Measurements from ENCODE around the gene CMSS1.

Gene CMSS1

DNA sequence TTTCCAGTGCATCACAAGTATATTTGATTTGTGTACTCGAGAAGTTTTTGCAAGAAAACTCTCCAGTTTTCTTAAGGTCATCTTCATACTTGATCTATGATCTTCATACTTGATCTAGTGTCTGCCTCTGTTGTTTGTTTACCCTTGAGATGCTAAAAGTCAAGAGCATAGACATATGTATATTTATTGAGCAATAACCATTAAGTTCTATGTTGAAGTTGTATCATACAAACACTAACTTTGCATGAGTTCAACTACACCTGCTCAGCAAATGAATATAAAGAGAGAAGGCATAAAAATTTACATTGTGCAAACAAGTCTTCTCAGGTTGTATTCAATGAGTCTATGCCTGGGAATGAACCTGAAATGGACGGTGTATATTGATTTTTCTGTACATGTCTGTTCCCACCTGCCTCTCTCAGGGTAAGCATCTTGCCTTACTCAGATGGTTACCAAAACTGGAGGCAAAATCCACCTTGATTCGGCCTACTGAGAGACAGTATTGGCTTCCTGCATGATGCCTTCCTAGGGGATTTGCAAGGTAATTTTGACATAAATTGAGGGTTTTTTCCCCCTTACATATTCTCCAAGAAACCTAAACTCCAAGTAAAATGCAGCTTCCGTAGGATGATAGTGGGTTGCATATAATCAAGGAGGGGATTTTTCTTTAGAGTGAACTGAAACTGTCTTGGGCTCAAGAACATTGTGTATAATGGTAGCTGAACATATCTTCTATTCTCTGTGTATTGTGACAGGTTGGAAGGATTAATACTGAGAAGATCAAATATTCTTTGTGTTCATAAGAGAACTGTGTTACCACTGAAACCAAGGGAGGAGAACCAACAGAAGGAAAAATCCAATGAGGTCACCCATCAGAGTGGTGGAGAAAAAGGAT lies 186.2 kb downstream of the CMSS1 start:
- Histone ChIP-seq H3K4me3 (ENCODE audit: low read length, poor library complexity, severe bottlenecking) (no peak overlapping the region), H3K36me3 (ENCODE audit: insufficient read depth, low read length) (no peaks in the 10 kb centered on the region), H3K27me3 (ENCODE audit: insufficient read depth, low read length, poor library complexity, severe bottlenecking) (no peaks in the 10 kb centered on the region), H2AFZ (ENCODE audit: low read length) (no peak overlapping the region), H3K4me2 (ENCODE audit: low read depth, low read length, poor library complexity, severe bottlenecking) (no peak overlapping the region), H3F3A (ENCODE audit: low read depth) (no peaks in the 10 kb centered on the region), H3K4me1 (ENCODE audit: insufficient read depth, low read length, poor library complexity, severe bottlenecking) (peaks cover 29% of the 10 kb centered on the region), H3K9ac (ENCODE audit: low read depth, low read length, poor library complexity, severe bottlenecking) (no peak overlapping the region), H3K9me3 (ENCODE audit: insufficient read depth, low read depth, low read length) (no peaks in the 10 kb centered on the region), H4K20me1 (ENCODE audit: insufficient read depth, low read length, poor library complexity, severe bottlenecking) (no peaks in the 10 kb centered on the region), H3K79me2 (ENCODE audit: insufficient read depth, low read length) (no peaks in the 10 kb centered on the region), H3K9me2 (replicated peaks; ENCODE audit: low read depth, low read length) (no peaks in the 10 kb centered on the region)
- no peak for TF ChIP-seq EZH2phosphoT487 (IDR thresholded peaks at IDR 0.05; ENCODE audit: borderline replicate concordance)
- no peak for TF ChIP-seq CTCF (conservative IDR thresholded peaks at IDR 0.05; ENCODE audit: low read length)

DNA sequence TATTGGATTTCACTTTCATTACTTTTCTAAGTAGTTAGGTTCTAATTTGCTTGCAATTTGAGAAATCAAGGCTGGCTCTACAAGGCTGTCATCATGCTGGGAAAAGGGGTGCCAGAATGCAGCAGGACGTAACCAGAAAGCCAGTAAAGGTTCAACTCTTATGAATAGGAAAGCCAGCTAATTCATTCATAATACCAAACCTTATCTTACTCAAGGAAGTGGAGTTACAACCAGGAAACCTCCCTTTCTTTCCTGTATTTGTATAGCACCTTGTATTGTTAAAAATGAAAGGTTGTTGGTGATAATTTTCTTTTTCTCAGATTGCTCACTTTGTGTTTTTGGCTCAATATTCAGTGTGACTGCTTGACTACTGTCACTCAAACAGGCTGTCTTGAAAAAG lies 187.3 kb downstream of the CMSS1 start:
- H3K36me3 ChIP-seq (ENCODE audit: insufficient read depth, low read length) = no peaks in the 10 kb centered on the region
- no peak for TF ChIP-seq EZH2phosphoT487 (IDR thresholded peaks at IDR 0.05; ENCODE audit: borderline replicate concordance)
- no peak for TF ChIP-seq CTCF (conservative IDR thresholded peaks at IDR 0.05; ENCODE audit: low read length)
- no peak overlapping the region for H3K4me2 ChIP-seq (ENCODE audit: low read depth, low read length, poor library complexity, severe bottlenecking)

GRCh38 chr3:100005665-100006393 lies 188.2 kb downstream of the CMSS1 start:
- no peaks in the 10 kb centered on the region for H3K36me3 ChIP-seq (ENCODE audit: insufficient read depth, low read length)
- no peaks in the 10 kb centered on the region for H3K9me3 ChIP-seq (ENCODE audit: insufficient read depth, low read depth, low read length)
- no peaks in the 10 kb centered on the region; the same call in 1 of the 2 replicates for H3F3A ChIP-seq (ENCODE audit: low read depth)
- H3K4me1 ChIP-seq (ENCODE audit: insufficient read depth, low read length, poor library complexity, severe bottlenecking) = peaks cover 29% of the 10 kb centered on the region
- H2AFZ ChIP-seq (ENCODE audit: low read length) = no peak overlapping the region
- TF ChIP-seq EZH2phosphoT487 (IDR thresholded peaks at IDR 0.05; ENCODE audit: borderline replicate concordance) = no peak
- no peak for TF ChIP-seq CTCF (conservative IDR thresholded peaks at IDR 0.05; ENCODE audit: low read length)
- no peaks in the 10 kb centered on the region for H3K27me3 ChIP-seq (ENCODE audit: insufficient read depth, low read length, poor library complexity, severe bottlenecking)
- no peak overlapping the region for H3K9ac ChIP-seq (ENCODE audit: low read depth, low read length, poor library complexity, severe bottlenecking)
- H3K9me2 ChIP-seq (replicated peaks; ENCODE audit: low read depth, low read length) = no peaks in the 10 kb centered on the region
- no peaks in the 10 kb centered on the region for H3K79me2 ChIP-seq (ENCODE audit: insufficient read depth, low read length)
- no peaks in the 10 kb centered on the region for H4K20me1 ChIP-seq (ENCODE audit: insufficient read depth, low read length, poor library complexity, severe bottlenecking)
- H3K4me2 ChIP-seq (ENCODE audit: low read depth, low read length, poor library complexity, severe bottlenecking) = peak overlapping the region; percentile 7
- no peak overlapping the region for H3K4me3 ChIP-seq (ENCODE audit: low read length, poor library complexity, severe bottlenecking)

More for the DNA sequence above, 187.3 kb downstream of the CMSS1 start:
- Histone ChIP-seq H4K20me1 (ENCODE audit: insufficient read depth, low read length, poor library complexity, severe bottlenecking) (no peaks in the 10 kb centered on the region), H3K27me3 (ENCODE audit: insufficient read depth, low read length, poor library complexity, severe bottlenecking) (no peaks in the 10 kb centered on the region), H3F3A (ENCODE audit: low read depth) (no peaks in the 10 kb centered on the region; the same call in 1 of the 2 replicates), H3K4me3 (ENCODE audit: low read length, poor library complexity, severe bottlenecking) (no peak overlapping the region), H3K9ac (ENCODE audit: low read depth, low read length, poor library complexity, severe bottlenecking) (no peak overlapping the region), H3K9me2 (replicated peaks; ENCODE audit: low read depth, low read length) (no peaks in the 10 kb centered on the region), H3K9me3 (ENCODE audit: insufficient read depth, low read depth, low read length) (no peaks in the 10 kb centered on the region), H3K4me1 (ENCODE audit: insufficient read depth, low read length, poor library complexity, severe bottlenecking) (peaks cover 29% of the 10 kb centered on the region), H3K79me2 (ENCODE audit: insufficient read depth, low read length) (no peaks in the 10 kb centered on the region), H2AFZ (ENCODE audit: low read length) (no peak overlapping the region)

Measured in Loucy (cell line).